C4-2B (cell line): Measurements from ENCODE around the gene KIF26B.

ENCODE experiments used
- ZFX ChIP-seq: fragments of 450-650 bp; IDR thresholded peaks from 2 replicates; pipeline ENCODE4 v1.6.1; 2017
- TF ChIP-seq, protein P1 (sequence below): fragments of 450-650 bp; conservative IDR thresholded peaks from 2 replicates; pipeline ENCODE4 v1.5.1; 2017; ENCODE audit warnings: mild to moderate bottlenecking

DNA sequence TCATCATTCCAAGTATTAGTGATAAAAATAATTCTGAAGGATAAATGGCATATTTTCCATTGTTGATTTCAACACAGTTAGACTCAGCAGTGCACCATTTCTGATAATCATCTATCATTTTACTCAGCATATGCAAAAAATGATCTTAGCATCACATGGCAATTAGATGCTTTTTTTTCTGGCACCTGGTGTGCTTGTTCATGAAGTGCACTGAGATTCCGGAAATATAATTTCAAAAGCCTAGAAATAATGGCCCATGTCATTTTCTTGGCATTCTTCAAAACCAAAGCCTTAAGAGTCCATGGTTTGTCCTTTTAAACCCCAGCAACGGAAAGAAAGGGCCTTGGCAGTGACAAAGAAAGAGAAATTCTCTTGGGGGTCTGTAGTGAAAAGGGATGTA, 278.8 kb downstream of the KIF26B start:
- TF ChIP-seq, protein P1, sequence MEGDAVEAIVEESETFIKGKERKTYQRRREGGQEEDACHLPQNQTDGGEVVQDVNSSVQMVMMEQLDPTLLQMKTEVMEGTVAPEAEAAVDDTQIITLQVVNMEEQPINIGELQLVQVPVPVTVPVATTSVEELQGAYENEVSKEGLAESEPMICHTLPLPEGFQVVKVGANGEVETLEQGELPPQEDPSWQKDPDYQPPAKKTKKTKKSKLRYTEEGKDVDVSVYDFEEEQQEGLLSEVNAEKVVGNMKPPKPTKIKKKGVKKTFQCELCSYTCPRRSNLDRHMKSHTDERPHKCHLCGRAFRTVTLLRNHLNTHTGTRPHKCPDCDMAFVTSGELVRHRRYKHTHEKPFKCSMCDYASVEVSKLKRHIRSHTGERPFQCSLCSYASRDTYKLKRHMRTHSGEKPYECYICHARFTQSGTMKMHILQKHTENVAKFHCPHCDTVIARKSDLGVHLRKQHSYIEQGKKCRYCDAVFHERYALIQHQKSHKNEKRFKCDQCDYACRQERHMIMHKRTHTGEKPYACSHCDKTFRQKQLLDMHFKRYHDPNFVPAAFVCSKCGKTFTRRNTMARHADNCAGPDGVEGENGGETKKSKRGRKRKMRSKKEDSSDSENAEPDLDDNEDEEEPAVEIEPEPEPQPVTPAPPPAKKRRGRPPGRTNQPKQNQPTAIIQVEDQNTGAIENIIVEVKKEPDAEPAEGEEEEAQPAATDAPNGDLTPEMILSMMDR, result no peak
- no peak for TF ChIP-seq ZFX
